GM21576 (cell line): ENCODE data around the gene TMEM196.
"Not testable (repeated sequence)": the region's sequence is repeated elsewhere in the genome, so short reads cannot be mapped to it uniquely, and the experiment has no call there.

Experiments used
- ATAC-seq: cut with Tn5 transposase; IDR thresholded peaks from one replicate; pipeline ENCODE4 v1.9.1; 2021; ENCODE audit warnings: mild to moderate bottlenecking, moderate library complexity; ENCODE audit not compliant: unreplicated experiment

TMEM196 gene

GRCh38 chr7:19708397-19709248, 64.8 kb downstream of the TMEM196 start, which contains the start of gene POLR1F:
POLR1F (minus strand) TSS chr7:19709037; CDS start chr7:19709016, 21 bp downstream.
- ATAC-seq = peak; percentile 98

GRCh38 chr7:19707240-19707639, 66.2 kb downstream of the TMEM196 start:
- no peak for ATAC-seq

GRCh38 chr7:19705663-19706062, 67.8 kb downstream of the TMEM196 start:
- ATAC-seq = no peak

- ATAC-seq = no peak
Observed at GRCh38 chr7:19701471-19701870, 71.9 kb downstream of the TMEM196 start.

- ATAC-seq = no peak
Observed at GRCh38 chr7:19700936-19701335, 72.5 kb downstream of the TMEM196 start.

- no peak for ATAC-seq
Observed at GRCh38 chr7:19698331-19698730, 75.1 kb downstream of the TMEM196 start.

- no peak for ATAC-seq
Observed at GRCh38 chr7:19696926-19697325, 76.5 kb downstream of the TMEM196 start.

GRCh38 chr7:19692111-19692828, 81.1 kb downstream of the TMEM196 start:
- no peak for ATAC-seq

- no peak for ATAC-seq
Observed at GRCh38 chr7:19690736-19691135, 82.7 kb downstream of the TMEM196 start.

- not testable (repeated sequence) for ATAC-seq
Observed at GRCh38 chr7:19689130-19689529, 84.3 kb downstream of the TMEM196 start.

GRCh38 chr7:19681596-19681995, 91.8 kb downstream of the TMEM196 start:
- ATAC-seq = no peak

GRCh38 chr7:19677180-19677579, 96.2 kb downstream of the TMEM196 start:
- peak; percentile 79 for ATAC-seq

GRCh38 chr7:19675816-19676215, 97.6 kb downstream of the TMEM196 start:
- ATAC-seq = no peak

GRCh38 chr7:19674266-19674960, 99.0 kb downstream of the TMEM196 start:
- no peak for ATAC-seq

GRCh38 chr7:19670806-19671205, 102.6 kb downstream of the TMEM196 start:
- ATAC-seq = no peak
